GM10847 (cell line): ENCODE data around the gene OR4C5.
"Not testable (repeated sequence)": the region's sequence is repeated elsewhere in the genome, so short reads cannot be mapped to it uniquely, and the experiment has no call there.

ENCODE experiments used
- POLR2A ChIP-seq: IDR thresholded peaks from 2 replicates; pipeline ENCODE4 v1.6.1; 2011; ENCODE audit not compliant: insufficient read length; ENCODE audit errors: extremely low read depth

The OR4C5 gene

GRCh38 chr11:48366365-48366764, at the start of gene OR4C5:
Gene OR4C5, minus strand, starts transcription at chr11:48366465. Its CDS starts 0 bp downstream, at chr11:48366465.
- no peak for TF ChIP-seq POLR2A

DNA sequence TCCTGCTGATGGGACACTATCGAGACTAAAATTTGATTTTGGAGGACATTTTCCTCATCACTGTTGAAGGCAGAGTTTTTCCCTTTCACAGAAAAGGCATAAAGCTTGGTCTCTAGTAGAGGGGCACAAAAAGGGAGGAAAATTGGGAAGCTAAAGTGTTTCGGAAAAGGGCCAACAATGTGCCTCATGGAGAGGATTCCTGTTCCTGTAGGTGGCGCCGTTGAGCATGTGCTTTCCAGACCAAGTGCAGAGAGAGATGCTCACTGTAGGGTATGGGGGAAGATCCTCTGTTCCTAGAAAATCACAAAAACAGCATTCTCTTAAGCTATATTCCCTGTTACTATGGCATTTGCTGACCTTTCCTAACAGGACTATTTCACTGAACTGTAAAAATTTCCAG, 18.4 kb upstream of the OR4C5 start:
- no peak for TF ChIP-seq POLR2A

- no peak for TF ChIP-seq POLR2A
These were observed 11.6 kb downstream of the OR4C5 start for GRCh38 chr11:48354677-48355076.

- no peak for TF ChIP-seq POLR2A
These were observed 12.3 kb downstream of the OR4C5 start for GRCh38 chr11:48354013-48354412.

DNA sequence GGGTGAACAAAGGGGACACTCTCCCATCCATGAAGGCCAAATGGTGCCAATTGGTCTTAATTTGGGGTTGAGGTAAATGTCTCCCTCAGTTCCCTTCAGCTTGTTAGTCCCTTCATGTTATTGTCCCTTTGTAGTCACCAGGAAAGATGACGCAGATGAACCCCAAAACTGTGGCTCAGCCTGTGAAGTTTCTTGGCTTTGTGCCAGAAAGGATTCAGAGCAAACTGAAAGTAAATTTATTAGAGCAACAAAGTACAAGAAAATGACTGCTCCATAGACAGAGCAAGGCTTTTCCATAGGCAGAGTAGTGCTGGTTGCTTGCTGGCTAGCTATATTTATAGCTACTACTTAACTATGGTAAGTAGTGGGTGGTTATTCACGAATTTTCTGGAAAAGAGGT, 24.8 kb downstream of the OR4C5 start:
- no peak for TF ChIP-seq POLR2A

DNA sequence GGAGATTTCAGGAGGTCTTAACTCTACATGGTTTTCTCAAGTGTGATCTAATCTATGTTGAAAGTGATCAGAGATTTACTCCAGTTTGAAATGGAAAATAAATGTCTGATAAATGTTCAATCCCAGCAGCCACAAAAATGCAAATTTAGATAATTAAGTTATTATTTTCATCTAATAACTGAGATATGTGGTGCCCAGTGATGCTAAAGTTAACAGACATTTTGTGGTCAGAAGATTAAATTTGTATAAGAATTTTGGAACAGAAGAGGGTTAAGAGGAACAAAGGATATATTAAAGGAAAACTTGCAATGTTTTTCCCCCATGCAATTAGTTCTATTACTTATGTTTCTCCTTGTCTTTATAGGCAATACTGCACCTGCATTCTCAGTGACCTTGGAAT, 41.6 kb downstream of the OR4C5 start, which contains the start of gene OR4C3:
OR4C3 (plus strand) TSS at position 301 of the 400 bp plus-strand sequence. CDS start 102 bp downstream, outside the sequence.
- not testable (repeated sequence) for TF ChIP-seq POLR2A
